ENCODE measurements around the gene SCAI.

DNA sequence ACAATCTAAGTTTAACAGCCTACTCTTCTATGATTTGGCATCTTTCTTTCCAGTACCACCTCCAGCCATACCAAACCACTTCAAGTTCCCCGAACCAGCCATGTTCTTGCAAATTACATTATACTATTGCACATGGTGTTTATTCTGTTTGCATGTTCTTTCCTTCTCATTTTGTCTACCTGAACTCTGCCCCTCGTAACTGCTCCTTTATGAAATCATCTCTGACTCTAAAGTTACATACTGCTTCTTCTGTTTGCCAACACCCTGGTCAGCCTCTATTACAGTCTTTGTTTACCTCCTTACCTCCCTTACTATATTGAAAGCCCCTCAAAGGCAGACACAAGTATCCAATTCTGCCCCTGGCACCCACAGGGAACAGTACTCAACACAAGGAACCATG lies 40.2 kb upstream of the SCAI start:
- TF ChIP-seq POLR2A (IDR thresholded peaks at IDR 0.05): no peak
- no peak for TF ChIP-seq CTCF (IDR thresholded peaks at IDR 0.05)

All from ovary (tissue), 3 donors.